Bronchial epithelial cell (primary cell): Measurements from ENCODE around the gene PATJ. TPM values are rescaled to one million over a fixed set of nuclear protein-coding genes. Genes with fewer than 3 reads are reported as not detected.

Experiments
- DNase-seq: peaks from one replicate; pipeline ENCODE4 v3.0.0-alpha.2; 2010; ENCODE audit warnings: low read depth
- FAIRE-seq: peaks from 2 replicates; lab custom pipeline; 2011; peaks lifted over from hg19 to GRCh38; lab: Jason Lieb, UNC
- H3K27me3 ChIP-seq: 2 replicates; pipeline ENCODE4 v1.5.1; 2011; ENCODE audit warnings: low read length; ENCODE audit not compliant: control insufficient read depth, insufficient read depth
- H3K36me3 ChIP-seq: 2 replicates; pipeline ENCODE4 v1.5.1; 2011; ENCODE audit warnings: low read length; ENCODE audit not compliant: control insufficient read depth, insufficient read depth
- H3K4me3 ChIP-seq: 2 replicates; pipeline ENCODE4 v1.5.1; 2011; ENCODE audit warnings: mild to moderate bottlenecking, low read depth, low read length, control low read depth
- CTCF ChIP-seq: IDR thresholded peaks from 2 replicates; pipeline ENCODE4 v1.5.1; 2011; ENCODE audit warnings: mild to moderate bottlenecking, moderate library complexity, low read length, control low read depth, inconsistent platforms; ENCODE audit not compliant: insufficient read depth, severe bottlenecking
- total RNA-seq: library from RNA; depleted of rRNA; stranded (reverse); fragments of >200 nt; gene quantifications from 2 replicates; pipeline ENCODE4 v1.2.1, GENCODE V29; 2014

The PATJ gene
- total RNA-seq, 1 donor from 2014 or later: 46.6 TPM

DNA sequence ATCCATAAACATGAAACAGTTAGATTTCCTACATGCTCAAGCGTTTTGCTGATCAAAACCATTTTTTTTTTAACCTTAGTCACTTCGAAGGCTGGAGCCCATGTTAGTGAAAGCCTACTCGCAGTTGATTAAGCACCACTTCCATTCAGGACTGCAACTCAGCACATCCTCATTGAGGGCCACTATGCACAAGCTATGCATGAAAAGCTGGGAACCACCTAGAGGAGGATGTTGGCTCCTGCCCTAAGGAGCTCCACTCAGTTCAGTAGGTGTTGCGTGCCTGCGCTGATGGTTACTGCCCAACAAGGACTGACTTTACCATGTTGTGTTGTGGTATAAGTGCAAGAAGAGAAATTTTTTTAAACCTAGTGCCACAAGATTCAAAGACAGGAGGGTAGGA is 271.0 kb downstream of the PATJ start:
- no peak for FAIRE-seq
- peaks cover 6% of the 10 kb centered on the region for H3K36me3 ChIP-seq

DNA sequence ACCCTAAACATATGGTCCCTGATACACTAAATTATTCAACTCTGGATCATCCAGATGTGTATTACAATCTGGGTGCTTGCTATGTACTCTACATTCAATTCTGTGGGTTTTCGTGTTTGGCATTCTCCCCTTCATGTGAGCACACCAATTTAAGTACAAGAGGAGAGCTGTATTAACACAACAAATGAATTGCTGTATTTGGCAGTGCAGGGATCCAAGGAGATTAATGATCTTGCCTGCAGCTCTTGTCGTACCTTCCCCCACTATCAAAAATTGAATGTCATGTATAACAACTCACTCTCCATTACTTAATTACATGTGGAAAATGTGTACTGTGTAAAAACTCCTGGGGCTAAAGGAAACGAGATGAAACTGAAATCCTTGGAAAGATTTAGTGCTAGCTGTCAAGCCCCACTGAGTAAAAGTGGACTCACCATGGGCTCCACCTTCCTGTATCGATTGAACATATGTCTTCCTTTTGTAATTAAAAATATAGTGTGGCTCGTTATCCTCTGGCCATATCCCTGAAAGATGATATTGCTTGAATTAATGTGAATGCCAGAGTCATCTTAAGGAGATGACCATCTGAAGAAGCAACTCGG is 280.2 kb downstream of the PATJ start:
- TF ChIP-seq CTCF: no peak
- no peak for FAIRE-seq
- H3K4me3 ChIP-seq: no peak overlapping the region
- no peaks in the 10 kb centered on the region for H3K27me3 ChIP-seq
- H3K36me3 ChIP-seq: peaks cover 3% of the 10 kb centered on the region
- DNase-seq: no peak

More for the DNA sequence above, 271.0 kb downstream of the PATJ start:
- DNase-seq: no peak
- TF ChIP-seq CTCF: no peak
- no peaks in the 10 kb centered on the region for H3K27me3 ChIP-seq
- H3K4me3 ChIP-seq: no peak overlapping the region

DNA sequence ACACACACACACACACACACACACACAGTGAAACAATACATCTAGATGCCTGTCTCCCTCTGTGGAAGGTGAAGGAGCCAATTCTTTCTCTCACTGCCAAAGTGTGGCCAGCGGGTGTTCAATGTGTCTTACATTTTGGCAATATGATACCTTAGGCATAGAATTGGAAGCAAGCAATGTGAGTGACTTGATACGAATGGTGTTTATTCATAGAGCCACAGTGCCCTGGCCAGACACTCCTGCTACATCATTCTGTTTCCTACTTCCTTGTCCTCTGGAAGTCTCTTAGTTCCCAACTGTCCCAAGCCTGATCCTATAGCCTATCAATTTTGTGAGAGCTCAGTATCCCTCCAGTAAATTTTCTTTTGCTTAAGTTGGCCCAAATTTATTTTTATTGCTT is 282.4 kb downstream of the PATJ start:
- Histone ChIP-seq H3K27me3 (no peaks in the 10 kb centered on the region), H3K36me3 (peaks cover 6% of the 10 kb centered on the region), H3K4me3 (no peak overlapping the region)
- FAIRE-seq: no peak
- DNase-seq: no peak
- TF ChIP-seq CTCF: no peak

GRCh38 chr1:62025154-62025553 is 282.9 kb downstream of the PATJ start:
- DNase-seq (no peak), FAIRE-seq (no peak)
- Histone ChIP-seq H3K27me3 (no peaks in the 10 kb centered on the region), H3K4me3 (no peak overlapping the region), H3K36me3 (peaks cover 6% of the 10 kb centered on the region)
- TF ChIP-seq CTCF: no peak

DNA sequence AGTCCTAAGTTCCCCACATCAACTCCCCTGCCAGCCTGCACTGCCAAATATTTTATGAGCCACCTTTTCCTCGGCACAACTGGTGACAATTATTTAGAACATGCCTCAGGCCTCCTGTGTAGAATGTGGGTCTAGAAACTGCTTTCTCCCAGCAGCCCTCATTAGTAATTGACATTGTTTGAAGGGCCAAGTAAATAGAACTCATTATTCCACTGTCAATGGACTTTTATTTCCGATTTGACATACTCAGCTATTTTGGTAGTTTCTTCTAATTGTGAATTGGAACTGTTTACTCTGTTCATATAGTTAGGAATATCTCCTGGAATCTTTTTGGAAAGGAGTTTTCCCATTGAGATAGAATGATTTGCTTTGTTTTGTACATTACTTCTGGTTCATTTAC is 283.6 kb downstream of the PATJ start:
- TF ChIP-seq CTCF: no peak
- no peaks in the 10 kb centered on the region for H3K27me3 ChIP-seq
- DNase-seq (no peak), FAIRE-seq (no peak)
- H3K4me3 ChIP-seq: no peak overlapping the region
- peaks cover 6% of the 10 kb centered on the region for H3K36me3 ChIP-seq

DNA sequence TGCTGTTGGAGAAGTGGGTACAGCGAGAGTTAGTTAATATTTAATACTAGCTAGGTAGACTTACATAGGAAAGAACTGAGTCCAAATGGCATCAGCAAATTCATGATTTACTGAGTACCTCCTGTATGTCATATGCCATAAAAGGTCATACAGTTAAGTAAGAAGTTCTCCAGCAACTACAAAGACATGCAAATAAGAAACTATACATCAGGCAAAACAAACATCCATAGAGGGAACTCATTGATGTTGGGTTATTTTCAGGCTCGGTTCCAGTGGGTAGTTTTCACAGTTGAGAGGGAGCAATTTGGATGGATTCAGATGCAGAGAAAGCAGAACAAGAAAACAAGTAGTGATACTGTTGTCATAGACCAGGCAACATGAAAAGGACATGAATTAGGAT is 287.4 kb downstream of the PATJ start:
- Histone ChIP-seq H3K4me3 (no peak overlapping the region), H3K36me3 (peaks cover 6% of the 10 kb centered on the region), H3K27me3 (no peaks in the 10 kb centered on the region)
- FAIRE-seq (no peak), DNase-seq (no peak)
- TF ChIP-seq CTCF: no peak
